Type B pancreatic cell (in vitro differentiated cells): ENCODE data around the gene MRM2. TPM values are rescaled to one million over a fixed set of nuclear protein-coding genes. Genes with fewer than 3 reads are reported as not detected.

Experiments used
- DNase-seq: peaks from one replicate; pipeline ENCODE4 v3.0.0; 2021; ENCODE audit warnings: mixed read lengths; ENCODE audit not compliant: unreplicated experiment; ENCODE audit errors: extremely low spot score
- H3K27ac Mint-ChIP-seq: 2 replicates; pipeline ENCODE4 v1.8.0; 2021; ENCODE audit warnings: mild to moderate bottlenecking, mixed read lengths
- H3K27me3 Mint-ChIP-seq: 2 replicates; pipeline ENCODE4 v1.8.0; 2021; ENCODE audit warnings: mixed read lengths
- H3K36me3 Mint-ChIP-seq: 2 replicates; pipeline ENCODE4 v1.8.0; 2021; ENCODE audit warnings: mixed read lengths
- H3K4me1 Mint-ChIP-seq: one replicate; pipeline ENCODE4 v1.8.0; 2021; ENCODE audit warnings: mixed read lengths; ENCODE audit not compliant: unreplicated experiment
- H3K4me3 Mint-ChIP-seq: 2 replicates; pipeline ENCODE4 v1.8.0; 2021; ENCODE audit warnings: mild to moderate bottlenecking, mixed read lengths
- H3K9me3 Mint-ChIP-seq: 2 replicates; pipeline ENCODE4 v1.8.0; 2021; ENCODE audit warnings: mixed read lengths
- CTCF ChIP-seq: fragments of 200-600 bp; sonication (generic); conservative IDR thresholded peaks from 2 replicates; pipeline ENCODE4 v1.5.0; 2021; ENCODE audit warnings: antibody characterized with exemption, mild to moderate bottlenecking
- total RNA-seq: library from RNA; stranded (reverse); gene quantifications from 2 replicates; pipeline ENCODE4 v1.2.1, GENCODE V29; 2021; ENCODE audit warnings: low replicate concordance

MRM2 gene
- total RNA-seq, 1 donor from 2014 or later = 35.3 TPM

GRCh38 chr7:2248984-2249694, 7.1 kb upstream of the MRM2 start:
- no peak for TF ChIP-seq CTCF
- peaks cover 7% of the 10 kb centered on the region for H3K4me1 Mint-ChIP-seq
- no peak overlapping the region for H3K4me3 Mint-ChIP-seq
- no peaks in the 10 kb centered on the region for H3K27me3 Mint-ChIP-seq
- no peaks in the 10 kb centered on the region for H3K9me3 Mint-ChIP-seq
- no peak for DNase-seq
- peak overlapping the region; percentile 87 for H3K27ac Mint-ChIP-seq
- H3K36me3 Mint-ChIP-seq = peaks cover 3% of the 10 kb centered on the region

- Mint-ChIP-seq H3K27me3 (no peaks in the 10 kb centered on the region), H3K4me3 (no peak overlapping the region), H3K9me3 (no peaks in the 10 kb centered on the region), H3K4me1 (peaks cover 10% of the 10 kb centered on the region), H3K27ac (no peak overlapping the region), H3K36me3 (peaks cover 3% of the 10 kb centered on the region)
- DNase-seq = no peak
- peak; percentile 80 for TF ChIP-seq CTCF
These were observed 5.4 kb upstream of the MRM2 start for GRCh38 chr7:2247141-2247995.

- Mint-ChIP-seq H3K27ac (no peak overlapping the region), H3K36me3 (peaks cover 3% of the 10 kb centered on the region), H3K4me1 (peaks cover 10% of the 10 kb centered on the region), H3K27me3 (no peaks in the 10 kb centered on the region), H3K4me3 (no peak overlapping the region), H3K9me3 (no peaks in the 10 kb centered on the region)
- TF ChIP-seq CTCF = no peak
- DNase-seq = no peak
These were observed 4.1 kb upstream of the MRM2 start for GRCh38 chr7:2245883-2246675.

GRCh38 chr7:2244404-2244995, 2.5 kb upstream of the MRM2 start:
- Mint-ChIP-seq H3K4me3 (no peak overlapping the region), H3K4me1 (peaks cover 10% of the 10 kb centered on the region), H3K27me3 (no peaks in the 10 kb centered on the region), H3K27ac (no peak overlapping the region), H3K36me3 (peaks cover 3% of the 10 kb centered on the region), H3K9me3 (no peaks in the 10 kb centered on the region)
- DNase-seq = no peak
- no peak for TF ChIP-seq CTCF

GRCh38 chr7:2243458-2243857, 1.5 kb upstream of the MRM2 start:
- no peak for TF ChIP-seq CTCF
- H3K4me3 Mint-ChIP-seq = peak overlapping the region; percentile 93
- peaks cover 7% of the 10 kb centered on the region for H3K4me1 Mint-ChIP-seq
- H3K27me3 Mint-ChIP-seq = no peaks in the 10 kb centered on the region
- DNase-seq = no peak
- no peaks in the 10 kb centered on the region for H3K36me3 Mint-ChIP-seq
- H3K27ac Mint-ChIP-seq = no peak overlapping the region
- no peaks in the 10 kb centered on the region for H3K9me3 Mint-ChIP-seq
